Daoy (cell line): ENCODE data around the gene SPATA2. TPM values are rescaled to one million over a fixed set of nuclear protein-coding genes. Genes with fewer than 3 reads are reported as not detected.
A peak's percentile ranks its signal among the peaks of the same experiment; 100 is the strongest.
"Not testable (repeated sequence)": the region's sequence is repeated elsewhere in the genome, so short reads cannot be mapped to it uniquely, and the experiment has no call there.

ENCODE experiments used
- DNase-seq: peaks from one replicate; pipeline ENCODE4 v3.0.0-alpha.2; 2015; ENCODE audit warnings: low read depth
- total RNA-seq: library from RNA; depleted of rRNA; stranded (reverse); fragments of >200 nt; shearing (Covaris generic); gene quantifications from 2 replicates; pipeline ENCODE4 v1.2.3, GENCODE V29; 2014; rRNA removed

SPATA2 gene, protein sequence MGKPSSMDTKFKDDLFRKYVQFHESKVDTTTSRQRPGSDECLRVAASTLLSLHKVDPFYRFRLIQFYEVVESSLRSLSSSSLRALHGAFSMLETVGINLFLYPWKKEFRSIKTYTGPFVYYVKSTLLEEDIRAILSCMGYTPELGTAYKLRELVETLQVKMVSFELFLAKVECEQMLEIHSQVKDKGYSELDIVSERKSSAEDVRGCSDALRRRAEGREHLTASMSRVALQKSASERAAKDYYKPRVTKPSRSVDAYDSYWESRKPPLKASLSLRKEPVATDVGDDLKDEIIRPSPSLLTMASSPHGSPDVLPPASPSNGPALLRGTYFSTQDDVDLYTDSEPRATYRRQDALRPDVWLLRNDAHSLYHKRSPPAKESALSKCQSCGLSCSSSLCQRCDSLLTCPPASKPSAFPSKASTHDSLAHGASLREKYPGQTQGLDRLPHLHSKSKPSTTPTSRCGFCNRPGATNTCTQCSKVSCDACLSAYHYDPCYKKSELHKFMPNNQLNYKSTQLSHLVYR
- 2.0 and 3.3 TPM in 2 replicates for total RNA-seq

GRCh38 chr20:49915380-49916145, at the start of gene SPATA2:
SPATA2 (minus strand) TSS chr20:49915529; CDS start chr20:49908490, 7,039 bp downstream.
- DNase-seq: peak; percentile 96

DNA sequence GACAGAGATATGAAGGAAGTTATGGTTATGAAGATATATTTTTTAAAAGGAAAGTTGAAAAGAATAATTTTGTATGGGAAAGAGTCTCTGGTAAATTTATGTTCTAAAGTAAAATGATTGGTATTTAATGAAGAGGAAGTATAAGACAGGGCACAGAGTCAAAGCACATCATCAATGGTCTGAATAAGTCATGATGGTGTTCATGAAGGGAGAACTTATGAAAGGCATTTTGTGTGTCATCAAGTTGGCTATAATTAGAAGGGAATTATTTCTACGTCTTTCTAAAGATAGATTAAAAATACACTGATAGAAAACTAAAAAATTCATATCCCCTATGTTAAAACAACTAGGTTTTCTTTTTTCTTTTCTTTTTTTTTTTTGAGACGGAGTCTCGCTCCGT, 46.1 kb upstream of the SPATA2 start:
- DNase-seq: no peak

GRCh38 chr20:49957089-49957938, 42.0 kb upstream of the SPATA2 start:
- not testable (repeated sequence) for DNase-seq

DNA sequence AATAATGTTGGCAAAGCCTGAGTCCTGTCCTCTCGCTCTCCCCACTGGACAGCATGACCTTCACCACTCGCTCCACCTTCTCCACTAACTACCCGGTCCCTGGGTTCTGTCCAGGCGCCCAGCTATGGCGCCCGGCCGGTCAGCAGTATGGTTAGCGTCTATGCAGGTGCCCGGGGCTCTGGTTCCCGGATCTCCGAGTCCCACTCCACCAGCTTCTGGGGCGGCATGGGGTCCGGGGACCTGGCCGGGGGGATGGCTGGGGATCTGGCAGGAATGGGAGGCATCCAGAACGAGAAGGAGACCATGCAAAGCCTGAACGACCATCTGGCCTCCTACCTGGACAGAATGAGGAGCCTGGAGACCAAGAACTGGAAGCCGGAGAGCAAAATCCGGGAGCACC, 41.4 kb upstream of the SPATA2 start:
- DNase-seq: no peak

GRCh38 chr20:49955830-49956396, 40.6 kb upstream of the SPATA2 start:
- not testable (repeated sequence) for DNase-seq

DNA sequence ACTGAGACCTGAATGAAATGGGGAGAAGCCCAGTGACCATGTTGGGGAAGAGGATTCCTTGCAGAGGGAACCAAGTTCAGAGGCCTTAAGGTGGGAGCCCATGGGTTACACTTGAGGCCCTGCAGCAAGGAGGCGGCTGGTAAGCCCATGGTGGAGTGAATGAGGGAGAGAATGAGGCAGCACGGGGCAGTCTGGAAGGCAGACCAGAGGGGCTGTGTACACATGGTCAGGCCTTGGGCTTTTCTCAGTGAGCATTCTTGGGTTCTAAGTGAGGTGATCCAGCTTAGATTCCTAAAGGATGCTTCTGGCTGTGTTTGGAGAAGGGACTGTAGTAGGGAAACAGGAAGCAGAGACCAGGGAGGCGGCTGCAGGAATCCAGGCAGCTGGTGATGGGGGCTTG, 39.8 kb upstream of the SPATA2 start:
- DNase-seq: no peak

DNA sequence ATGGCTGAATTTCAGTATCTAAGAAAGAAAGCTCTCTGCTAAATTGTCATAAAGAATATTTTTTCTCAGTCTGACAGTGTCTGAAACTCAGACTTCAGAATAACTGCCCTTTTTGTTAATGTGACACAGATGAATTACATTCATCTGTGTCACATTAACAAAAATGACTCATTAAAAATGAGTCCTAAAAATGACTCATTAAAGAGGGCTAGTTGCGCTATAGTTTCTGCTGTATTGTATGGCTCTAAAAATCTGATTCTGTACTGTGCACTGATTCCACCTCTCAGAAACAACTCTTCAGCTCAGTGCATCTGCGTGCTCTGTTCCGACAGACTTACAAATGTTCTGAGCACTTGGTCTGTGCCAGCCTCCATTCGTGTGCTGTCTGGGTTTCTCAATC, 35.8 kb upstream of the SPATA2 start:
- no peak for DNase-seq

GRCh38 chr20:49948809-49949507, 33.6 kb upstream of the SPATA2 start:
- DNase-seq: peak; percentile 93

GRCh38 chr20:49948178-49948577, 32.8 kb upstream of the SPATA2 start:
- no peak for DNase-seq

GRCh38 chr20:49945701-49946477, 30.6 kb upstream of the SPATA2 start:
- no peak for DNase-seq

- no peak for DNase-seq
These were observed 30.0 kb upstream of the SPATA2 start for GRCh38 chr20:49945306-49945700.

DNA sequence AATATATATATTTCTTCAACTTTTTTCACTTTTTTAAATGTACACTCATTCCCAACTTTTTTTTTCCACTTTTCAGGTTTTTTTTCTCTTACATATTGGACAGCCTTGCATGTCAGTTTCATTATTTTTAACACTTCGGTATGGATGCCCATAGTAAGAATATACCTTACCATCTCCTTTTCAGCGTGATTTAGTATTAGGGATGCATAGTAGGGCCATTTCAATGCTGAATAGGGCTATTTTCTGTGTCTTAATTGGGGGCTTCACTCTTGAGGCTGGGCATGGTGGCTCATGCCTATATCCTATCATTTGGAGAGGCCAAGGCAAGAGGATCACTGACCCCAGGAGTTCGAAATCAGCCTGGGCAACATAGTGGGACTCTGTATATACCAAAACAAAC, 27.6 kb upstream of the SPATA2 start:
- DNase-seq: no peak

DNA sequence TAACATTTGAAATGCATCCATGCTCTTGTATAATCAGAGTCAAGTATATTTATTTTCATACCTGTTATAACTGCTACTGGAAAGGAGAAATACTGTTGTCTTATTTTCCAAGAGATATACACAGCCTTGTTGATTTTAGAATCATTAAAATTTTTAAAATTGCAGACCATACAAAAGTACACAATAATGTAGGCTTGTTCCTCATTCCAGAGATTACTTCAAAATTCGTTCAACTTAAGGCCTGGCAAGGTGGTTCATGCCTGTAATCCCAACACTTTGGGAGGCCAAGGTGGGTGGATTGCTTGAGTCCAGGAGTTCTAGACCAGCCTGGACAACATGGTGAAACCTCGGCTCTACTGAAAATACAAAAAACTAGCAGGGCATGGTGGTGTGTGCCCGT, 27.0 kb upstream of the SPATA2 start:
- no peak for DNase-seq

- DNase-seq: no peak
These were observed 26.1 kb upstream of the SPATA2 start for GRCh38 chr20:49941456-49941855.

GRCh38 chr20:49938173-49939163, 23.1 kb upstream of the SPATA2 start:
- DNase-seq: no peak

GRCh38 chr20:49937027-49937929, 21.9 kb upstream of the SPATA2 start:
- no peak for DNase-seq

GRCh38 chr20:49936153-49937026, 21.1 kb upstream of the SPATA2 start, which contains the start of gene RNF114:
RNF114 (plus strand) TSS chr20:49936397; CDS start chr20:49936413, 16 bp downstream.
- DNase-seq: peak; percentile 91
